SK-N-SH (cell line): Measurements from ENCODE around the gene AUTS2. TPM values are rescaled to one million over a fixed set of nuclear protein-coding genes. Genes with fewer than 3 reads are reported as not detected.

Experiments
- CTCF ChIA-PET: fragments of 300-600, 350-600 bp; formaldehyde crosslinking; extraction: SDS; loops from one replicate; lab custom pipeline; 2021; lab: Yijun Ruan, JAX
- POLR2A ChIA-PET: fragments of 350-600 bp; sonication (Branson Sonifier 250); formaldehyde crosslinking; extraction: SDS; loops from one replicate; lab custom pipeline; 2020; ENCODE audit warnings: antibody characterized with exemption, inconsistent platforms; lab: Yijun Ruan, JAX
- DNase-seq: peaks from one replicate; pipeline ENCODE4 v3.0.0; 2012
- H2AFZ ChIP-seq: fragments of 200-600 bp; sonication (generic); 2 replicates; pipeline ENCODE4 v1.8.1; 2016; ENCODE audit warnings: antibody characterized with exemption, mild to moderate bottlenecking, low read depth
- H3F3A ChIP-seq: fragments of 200-600 bp; sonication (generic); replicated peaks from 2 replicates; pipeline ENCODE3; 2016; ENCODE audit warnings: antibody characterized with exemption, mild to moderate bottlenecking; ENCODE audit not compliant: insufficient read depth
- H3K27ac ChIP-seq, 2 experiments: fragments of 200-500 bp in 1 of 2; fragments of 200-600 bp in 1 of 2; sonication (Bioruptor generic) in 1 of 2; sonication (generic), shearing (Covaris generic) in 1 of 2; 2 replicates each; pipeline versions ENCODE4 v1.5.1 to v1.6.1; 2014 to 2016; ENCODE audit warnings: low read depth in 2 of 2, inconsistent platforms in 1 of 2, low read length in 1 of 2, mild to moderate bottlenecking in 1 of 2, mixed read lengths in 1 of 2
- H3K27me3 ChIP-seq: fragments of 200-600 bp; sonication (generic), shearing (Covaris generic); 2 replicates; pipeline ENCODE4 v1.6.1; 2016; ENCODE audit warnings: mixed run types; ENCODE audit not compliant: insufficient read depth
- H3K36me3 ChIP-seq, 2 experiments: fragments of 200-500 bp in 1 of 2; fragments of 200-600 bp in 1 of 2; sonication (Bioruptor generic) in 1 of 2; sonication (generic) in 1 of 2; replicated peaks in 1 of 2; 2 replicates each; pipeline versions ENCODE3 to v1.5.1; 2014 to 2016; ENCODE audit warnings: low read length in 1 of 2, mild to moderate bottlenecking in 1 of 2; ENCODE audit not compliant: insufficient read depth in 2 of 2, control insufficient read depth in 1 of 2
- H3K4me1 ChIP-seq, 2 experiments: fragments of 200-500 bp in 1 of 2; fragments of 200-600 bp in 1 of 2; sonication (Bioruptor generic) in 1 of 2; sonication (generic), shearing (Covaris generic) in 1 of 2; 2 replicates each; pipeline versions ENCODE4 v1.5.1 to v1.6.1; 2014 to 2016; ENCODE audit warnings: low read depth in 1 of 2, low read length in 1 of 2, mixed run types in 1 of 2; ENCODE audit not compliant: insufficient read depth in 2 of 2, control insufficient read depth in 1 of 2
- H3K4me2 ChIP-seq: fragments of 200-600 bp; sonication (generic), shearing (Covaris generic); 2 replicates; pipeline ENCODE4 v1.6.1; 2017; ENCODE audit warnings: mixed run types
- H3K4me3 ChIP-seq, 2 experiments: fragments of 200-500 bp in 1 of 2; fragments of 200-600 bp in 1 of 2; sonication (Bioruptor generic) in 1 of 2; sonication (generic), shearing (Covaris generic) in 1 of 2; 2 replicates each; pipeline versions ENCODE4 v1.5.1 to v1.8.1; 2014 to 2016; ENCODE audit warnings: low read depth in 2 of 2, inconsistent platforms in 1 of 2, low read length in 1 of 2, mild to moderate bottlenecking in 1 of 2, mixed read lengths in 1 of 2, moderate library complexity in 1 of 2
- H3K79me2 ChIP-seq: fragments of 200-600 bp; sonication (generic); 2 replicates; pipeline ENCODE4 v1.8.1; 2017; ENCODE audit warnings: mild to moderate bottlenecking; ENCODE audit not compliant: insufficient read depth
- H3K9ac ChIP-seq: fragments of 200-600 bp; sonication (generic); 2 replicates; pipeline ENCODE4 v1.6.1; 2017; ENCODE audit warnings: mixed run types
- H3K9me2 ChIP-seq: fragments of 200-600 bp; sonication (generic); 2 replicates; pipeline ENCODE4 v1.6.1; 2017; ENCODE audit warnings: mixed run types
- H3K9me3 ChIP-seq: fragments of 200-600 bp; sonication (generic); 2 replicates; pipeline ENCODE4 v1.6.1; 2017; ENCODE audit warnings: mixed run types, mild to moderate bottlenecking, moderate library complexity
- H4K20me1 ChIP-seq: fragments of 200-600 bp; sonication (generic); 2 replicates; pipeline ENCODE4 v1.6.1; 2017; ENCODE audit warnings: mild to moderate bottlenecking, mixed run types; ENCODE audit not compliant: insufficient read depth
- CHD2 ChIP-seq: fragments of 150-350 bp; IDR thresholded peaks from 2 replicates; pipeline ENCODE4 v1.6.1; 2018; ENCODE audit warnings: low read length; ENCODE audit not compliant: partially characterized antibody
- EP300 ChIP-seq, 2 experiments: IDR thresholded peaks; 2 replicates each; pipeline versions ENCODE4 v1.4.0 to v1.6.1; 2012; ENCODE audit warnings: borderline replicate concordance in 1 of 2, low read depth in 1 of 2, low read length in 1 of 2
- FOSL2 ChIP-seq: IDR thresholded peaks from 2 replicates; pipeline ENCODE4 v1.4.0; 2012; ENCODE audit warnings: low read depth, mild to moderate bottlenecking, moderate library complexity, borderline replicate concordance
- GABPA ChIP-seq: IDR thresholded peaks from 2 replicates; pipeline ENCODE4 v1.4.0; 2012; ENCODE audit warnings: low read depth, mild to moderate bottlenecking
- GATA2 ChIP-seq: sonication (generic); formaldehyde crosslinking; IDR thresholded peaks from 2 replicates; pipeline ENCODE4 v1.5.0; 2020; ENCODE audit warnings: mild to moderate bottlenecking, missing genetic modification reagents
- JUND ChIP-seq: IDR thresholded peaks from 2 replicates; pipeline ENCODE4 v1.4.0; 2012
- NFIC ChIP-seq: IDR thresholded peaks from 2 replicates; pipeline ENCODE4 v1.4.0; 2012; ENCODE audit warnings: borderline replicate concordance
- NRF1 ChIP-seq: IDR thresholded peaks from 2 replicates; pipeline ENCODE4 v1.6.1; 2012; ENCODE audit warnings: low read depth, mild to moderate bottlenecking, low read length
- PBX3 ChIP-seq: IDR thresholded peaks from 2 replicates; pipeline ENCODE4; 2012
- RAD21 ChIP-seq: IDR thresholded peaks from 2 replicates; pipeline ENCODE4 v1.6.1; 2012; ENCODE audit warnings: mild to moderate bottlenecking, low read length
- RFX5 ChIP-seq: IDR thresholded peaks from 2 replicates; pipeline ENCODE4 v1.6.1; 2012; ENCODE audit warnings: mild to moderate bottlenecking, improper control_type of control experiment, low read length
- RXRA ChIP-seq: IDR thresholded peaks from 2 replicates; pipeline ENCODE4 v1.4.0; 2012; ENCODE audit warnings: low read depth, mild to moderate bottlenecking, borderline replicate concordance
- SMC3 ChIP-seq: IDR thresholded peaks from 2 replicates; pipeline ENCODE4 v1.6.1; 2012; ENCODE audit warnings: low read depth, low read length, improper control_type of control experiment
- TEAD4 ChIP-seq: IDR thresholded peaks from 2 replicates; pipeline ENCODE4 v1.4.0; 2012; ENCODE audit warnings: mild to moderate bottlenecking, borderline replicate concordance; ENCODE audit not compliant: insufficient read depth
- USF1 ChIP-seq: IDR thresholded peaks from 2 replicates; pipeline ENCODE4 v1.4.0; 2012; ENCODE audit warnings: low read depth, borderline replicate concordance
- USF2 ChIP-seq: fragments of 150-350 bp; IDR thresholded peaks from 2 replicates; pipeline ENCODE4 v1.6.1; 2017; ENCODE audit warnings: antibody characterized with exemption, low read length, low read depth, borderline replicate concordance
- ZBTB33 ChIP-seq: IDR thresholded peaks from 2 replicates; pipeline ENCODE4 v1.4.0; 2012; ENCODE audit warnings: low read depth, borderline replicate concordance
- WGBS: methylation state at CpG from one replicate; pipeline ENCODE4 v1.1.6; 2017; ENCODE audit warnings: low lambda C conversion rate; 5-methylcytosine and 5-hydroxymethylcytosine counted together
- polyA plus RNA-seq, 3 experiments: library from polyadenylated mRNA; depleted of rRNA; stranded (reverse); fragments of >200 nt; gene quantifications; 2 replicates each; pipeline ENCODE4 v1.2.3, GENCODE V29; 2012

Gene AUTS2
- polyA plus RNA-seq, 1 of the 3 experiments (the other 2 are of a cell fraction), result 15.6 TPM

- H3K9me2 ChIP-seq, result no peaks in the 10 kb centered on the region
- H3F3A ChIP-seq, result no peaks in the 10 kb centered on the region
- peaks cover 0 to 23% of the 10 kb centered on the region in 2 experiments; a peak in 2 of 4 replicates for H3K4me1 ChIP-seq
- no peaks in the 10 kb centered on the region for H3K9me3 ChIP-seq
- POLR2A ChIA-PET, result no interaction called here
- H3K79me2 ChIP-seq, result no peaks in the 10 kb centered on the region
- no peak for DNase-seq
- no peak overlapping the region for H3K9ac ChIP-seq
- H3K27me3 ChIP-seq, result no peaks in the 10 kb centered on the region
- H2AFZ ChIP-seq, result no peak overlapping the region
- H3K4me3 ChIP-seq, result no peak overlapping the region
- H3K4me2 ChIP-seq, result no peak overlapping the region
- no peak overlapping the region for H3K27ac ChIP-seq
- WGBS, result 72% methylated on average over 2 of the region's 2 CpGs
- no peaks in the 10 kb centered on the region for H4K20me1 ChIP-seq
- H3K36me3 ChIP-seq, result no peaks in the 10 kb centered on the region
- CTCF ChIA-PET, result interaction anchor here (1.3 kb wide), 1 partner anchor 240 kb away, joined by 3 read pairs; no protein-coding TSS in a partner anchor
- TF ChIP-seq JUND (no peak), RAD21 (no peak)
Measured at GRCh38 chr7:70266186-70266585, 667.9 kb downstream of the AUTS2 start.

GRCh38 chr7:70267381-70268120 is 669.3 kb downstream of the AUTS2 start:
- POLR2A ChIA-PET, result no interaction called here
- no peak overlapping the region for H3K9ac ChIP-seq
- H3K27me3 ChIP-seq, result no peaks in the 10 kb centered on the region
- H3K9me2 ChIP-seq, result no peaks in the 10 kb centered on the region
- WGBS, result 75% methylated on average over 5 of the region's 5 CpGs
- no peak overlapping the region for H2AFZ ChIP-seq
- CTCF ChIA-PET, result interaction anchor here (0.7 kb wide), 1 partner anchor 261 kb away, joined by 3 read pairs; no protein-coding TSS in a partner anchor
- H3K4me1 ChIP-seq, result peaks cover 0 to 32% of the 10 kb centered on the region in 2 experiments; a peak in 2 of 4 replicates
- TF ChIP-seq EP300 (IDR thresholded peaks at IDR 0.05; ENCODE audit: borderline replicate concordance in 1 of 2, low read depth in 1 of 2, low read length in 1 of 2), result 0 out of 4 replicates have a peak, but pooled peaks of 1 of the 2 experiments have one; percentile 17
- TF ChIP-seq GATA2, result peak; percentile 42; the same call in 1 of the 2 replicates
- TF ChIP-seq CHD2, result no peak
- H4K20me1 ChIP-seq, result no peaks in the 10 kb centered on the region
- no peak overlapping the region for H3K4me3 ChIP-seq
- H3F3A ChIP-seq, result peaks cover 6% of the 10 kb centered on the region
- H3K79me2 ChIP-seq, result no peaks in the 10 kb centered on the region
- no peaks in the 10 kb centered on the region for H3K36me3 ChIP-seq
- H3K4me2 ChIP-seq, result no peak overlapping the region
- peak; percentile 12 for DNase-seq
- H3K27ac ChIP-seq, result peak overlapping the region in 1 of 2 experiments; percentile 3; a peak in 1 of 4 replicates
- no peaks in the 10 kb centered on the region for H3K9me3 ChIP-seq

- DNase-seq, result no peak
- Histone ChIP-seq H4K20me1 (no peaks in the 10 kb centered on the region), H3K9ac (no peak overlapping the region), H3K79me2 (no peaks in the 10 kb centered on the region), H3K4me3 (no peak overlapping the region), H3K36me3 (no peaks in the 10 kb centered on the region), H3F3A (peaks cover 6% of the 10 kb centered on the region), H2AFZ (no peak overlapping the region), H3K9me3 (no peaks in the 10 kb centered on the region), H3K27me3 (no peaks in the 10 kb centered on the region), H3K9me2 (no peaks in the 10 kb centered on the region), H3K4me2 (no peak overlapping the region), H3K4me1 (peaks cover 0 to 32% of the 10 kb centered on the region in 2 experiments; a peak in 2 of 4 replicates), H3K27ac (no peak overlapping the region)
- ChIA-PET CTCF (interaction anchor here (0.7 to 1.9 kb wide), 3 partner anchors 8 to 262 kb away, joined by 3 to 6 read pairs (median 4); no protein-coding TSS in a partner anchor), POLR2A (no interaction called here)
- WGBS, result 79% methylated on average over 2 of the region's 2 CpGs
- TF ChIP-seq NFIC (no peak), ZBTB33 (no peak), SMC3 (no peak), TEAD4 (no peak), PBX3 (no peak), RXRA (no peak), RFX5 (no peak), USF2 (no peak), NRF1 (no peak), GABPA (no peak), FOSL2 (no peak), USF1 (no peak)
Measured at GRCh38 chr7:70268179-70268578, 669.9 kb downstream of the AUTS2 start.
